GM19324 (cell line): ENCODE results near the gene PANX3.
"Not testable (repeated sequence)": the region's sequence is repeated elsewhere in the genome, so short reads cannot be mapped to it uniquely, and the experiment has no call there.

Experiments
- ATAC-seq: cut with Tn5 transposase; IDR thresholded peaks from one replicate; pipeline ENCODE4 v1.9.1; 2021; ENCODE audit warnings: mild to moderate bottlenecking, moderate library complexity; ENCODE audit not compliant: unreplicated experiment, low FRiP score

Gene PANX3, protein sequence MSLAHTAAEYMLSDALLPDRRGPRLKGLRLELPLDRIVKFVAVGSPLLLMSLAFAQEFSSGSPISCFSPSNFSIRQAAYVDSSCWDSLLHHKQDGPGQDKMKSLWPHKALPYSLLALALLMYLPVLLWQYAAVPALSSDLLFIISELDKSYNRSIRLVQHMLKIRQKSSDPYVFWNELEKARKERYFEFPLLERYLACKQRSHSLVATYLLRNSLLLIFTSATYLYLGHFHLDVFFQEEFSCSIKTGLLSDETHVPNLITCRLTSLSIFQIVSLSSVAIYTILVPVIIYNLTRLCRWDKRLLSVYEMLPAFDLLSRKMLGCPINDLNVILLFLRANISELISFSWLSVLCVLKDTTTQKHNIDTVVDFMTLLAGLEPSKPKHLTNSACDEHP

DNA sequence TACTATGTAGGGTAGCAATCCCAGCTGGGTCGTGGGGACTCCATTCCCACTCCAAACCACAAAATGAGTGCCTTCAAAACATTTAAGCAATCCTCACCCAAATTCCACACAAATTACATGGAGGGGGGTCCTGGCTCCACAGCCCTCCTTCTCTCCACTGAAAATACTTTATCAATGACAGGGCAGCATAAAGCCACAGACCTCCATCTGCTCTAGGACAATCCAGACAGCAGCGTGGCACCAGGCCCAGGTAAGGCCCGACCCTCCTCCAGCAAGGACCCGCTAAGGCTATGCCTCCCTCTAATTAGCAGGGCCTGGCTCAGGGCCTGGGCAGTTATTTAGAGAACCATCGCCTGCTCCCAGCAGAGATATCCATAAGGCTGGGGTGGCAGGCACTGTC lies at the start of gene PANX3:
Gene PANX3 (plus strand): TSS at position 365 of the 400 bp plus-strand sequence. CDS start 129 bp downstream, outside the sequence.
- no peak for ATAC-seq

DNA sequence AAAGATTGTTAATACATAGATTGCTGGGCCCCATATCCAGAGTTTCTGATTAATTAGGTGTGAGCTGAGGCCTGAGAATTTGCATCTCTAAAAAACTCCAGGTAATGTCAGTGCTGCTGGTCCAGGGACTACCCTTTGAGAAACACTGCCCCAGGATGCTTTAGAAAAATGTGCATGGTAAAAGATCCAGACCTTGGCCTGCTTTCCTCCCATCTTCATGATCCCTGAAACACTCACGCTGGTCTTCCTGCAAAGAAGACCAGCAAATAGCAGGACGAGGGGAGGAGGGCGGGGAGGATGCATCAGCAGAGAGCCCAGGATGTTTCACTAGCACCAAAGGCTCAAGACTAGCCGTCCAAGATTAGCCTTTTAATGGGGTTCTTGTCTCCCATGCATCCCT lies 41.5 kb upstream of the PANX3 start, which contains the start of gene OR8A1:
Gene OR8A1 (plus strand): TSS at position 301 of the 400 bp plus-strand sequence. CDS start 123 bp downstream, outside the sequence.
- no peak for ATAC-seq

DNA sequence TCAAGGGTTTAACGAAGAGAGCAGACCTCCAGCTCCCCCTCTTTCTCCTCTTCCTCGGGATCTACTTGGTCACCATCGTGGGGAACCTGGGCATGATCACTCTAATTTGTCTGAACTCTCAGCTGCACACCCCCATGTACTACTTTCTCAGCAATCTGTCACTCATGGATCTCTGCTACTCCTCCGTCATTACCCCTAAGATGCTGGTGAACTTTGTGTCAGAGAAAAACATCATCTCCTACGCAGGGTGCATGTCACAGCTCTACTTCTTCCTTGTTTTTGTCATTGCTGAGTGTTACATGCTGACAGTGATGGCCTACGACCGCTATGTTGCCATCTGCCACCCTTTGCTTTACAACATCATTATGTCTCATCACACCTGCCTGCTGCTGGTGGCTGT lies 41.1 kb upstream of the PANX3 start:
- no peak for ATAC-seq

DNA sequence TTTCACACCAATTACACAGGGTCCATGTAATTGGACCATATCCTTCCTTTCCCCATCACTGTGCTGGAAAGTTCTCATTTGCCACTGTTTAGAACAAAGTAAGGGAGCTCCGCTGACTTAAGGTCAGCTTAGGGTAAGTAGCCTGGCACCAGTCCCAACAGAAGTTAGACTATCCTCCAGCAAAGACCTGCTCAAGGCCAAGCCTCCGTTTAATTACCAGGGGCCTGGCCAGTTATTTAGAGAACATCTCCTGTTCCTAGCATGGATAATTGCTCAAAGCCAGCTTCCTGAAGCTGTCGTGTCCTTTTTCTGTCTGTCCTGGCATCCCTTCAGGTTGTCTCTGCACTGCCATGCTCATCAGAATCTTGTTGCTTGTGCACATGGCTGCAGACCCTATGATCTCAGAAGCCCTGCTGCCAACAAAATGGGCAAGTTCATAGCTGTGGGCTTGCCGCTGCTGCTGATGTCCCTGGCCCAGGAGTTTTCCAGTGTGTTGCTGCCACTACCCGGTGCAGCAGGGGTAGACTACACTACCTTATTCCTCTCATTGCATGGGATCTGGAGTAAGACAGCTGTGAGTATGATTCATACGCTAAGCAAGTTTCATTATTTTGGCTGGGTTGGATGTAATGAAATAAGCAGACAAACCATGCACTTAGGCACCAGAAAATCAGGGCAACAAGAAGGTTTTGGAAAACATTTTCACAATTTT lies 33.4 kb upstream of the PANX3 start:
- ATAC-seq: no peak

DNA sequence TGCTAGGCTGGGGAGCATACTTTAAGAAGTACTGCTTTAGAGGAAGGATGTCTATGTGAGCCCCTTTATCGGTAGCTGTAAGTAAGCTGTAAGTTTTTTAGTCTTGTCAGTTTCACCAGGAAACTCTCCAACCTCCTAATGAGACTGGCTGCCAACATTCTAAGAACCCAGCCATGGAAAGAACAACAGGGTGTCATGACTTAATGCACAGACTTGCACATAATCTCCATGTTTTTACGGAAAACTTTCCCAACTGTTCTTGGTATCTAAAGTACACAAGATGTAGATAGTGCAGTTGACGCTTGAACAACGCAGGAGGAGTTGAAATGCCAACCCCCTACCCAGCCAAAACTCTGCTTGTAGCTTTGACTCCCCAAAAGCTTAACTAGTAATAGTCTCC lies 32.5 kb upstream of the PANX3 start:
- no peak for ATAC-seq

DNA sequence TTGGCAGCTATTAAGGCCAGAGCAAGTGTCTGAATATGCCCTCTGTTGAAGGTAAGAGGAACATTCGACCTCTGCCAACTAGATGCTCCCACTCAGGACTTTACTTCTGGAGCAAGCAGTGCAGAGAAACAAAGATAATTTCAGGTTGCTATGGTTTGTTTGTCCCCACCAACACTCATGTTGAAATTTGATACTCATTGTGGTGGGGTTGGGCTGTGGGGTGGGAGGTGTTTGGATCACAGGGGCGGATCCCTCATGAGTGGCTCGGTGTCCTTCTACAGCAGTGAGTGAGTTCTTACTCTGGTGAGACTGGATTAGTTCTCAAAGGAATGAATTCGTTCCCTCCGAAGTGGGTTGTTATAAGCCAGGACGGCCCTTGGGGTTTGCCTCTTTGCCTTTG lies 29.4 kb upstream of the PANX3 start:
- ATAC-seq: no peak

DNA sequence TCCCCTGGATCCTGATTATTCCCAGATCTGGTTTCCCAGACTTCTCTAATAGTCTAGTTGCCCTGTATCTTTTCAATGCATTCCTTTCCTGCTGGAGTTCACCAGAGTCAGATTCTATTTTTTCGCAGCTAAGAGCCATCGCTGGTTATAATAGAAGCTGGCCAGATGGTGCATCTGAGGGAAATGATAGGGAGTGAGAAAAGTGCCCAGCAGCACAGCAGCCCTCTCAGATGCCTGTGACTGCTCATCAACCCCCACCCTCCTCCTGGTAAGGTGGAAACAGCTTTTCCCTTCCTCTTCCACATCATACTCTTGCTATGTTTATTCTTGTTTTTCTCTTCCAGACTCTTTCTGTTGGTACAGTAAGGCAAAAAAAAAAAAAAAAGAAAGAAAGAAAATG lies 28.7 kb upstream of the PANX3 start:
- ATAC-seq: no peak

DNA sequence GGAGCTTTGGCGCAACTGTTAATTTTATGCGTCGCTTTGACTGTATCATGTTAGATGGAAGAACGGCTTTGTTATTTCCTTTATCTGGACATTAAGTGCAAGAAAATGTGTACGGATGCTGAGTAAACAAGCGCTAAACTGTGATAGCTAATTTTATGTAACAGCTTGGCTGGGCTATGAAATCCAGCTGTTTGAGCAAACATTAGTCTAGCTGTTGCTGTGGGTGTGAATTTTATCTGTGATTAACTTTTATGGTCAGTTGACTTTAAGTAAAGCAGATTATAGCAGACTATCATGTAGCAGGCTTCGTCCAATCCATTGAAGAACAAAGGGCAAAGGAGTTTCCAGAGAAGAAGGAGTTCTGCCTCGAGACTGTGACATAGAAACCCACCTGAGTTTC lies 27.4 kb upstream of the PANX3 start:
- no peak for ATAC-seq

DNA sequence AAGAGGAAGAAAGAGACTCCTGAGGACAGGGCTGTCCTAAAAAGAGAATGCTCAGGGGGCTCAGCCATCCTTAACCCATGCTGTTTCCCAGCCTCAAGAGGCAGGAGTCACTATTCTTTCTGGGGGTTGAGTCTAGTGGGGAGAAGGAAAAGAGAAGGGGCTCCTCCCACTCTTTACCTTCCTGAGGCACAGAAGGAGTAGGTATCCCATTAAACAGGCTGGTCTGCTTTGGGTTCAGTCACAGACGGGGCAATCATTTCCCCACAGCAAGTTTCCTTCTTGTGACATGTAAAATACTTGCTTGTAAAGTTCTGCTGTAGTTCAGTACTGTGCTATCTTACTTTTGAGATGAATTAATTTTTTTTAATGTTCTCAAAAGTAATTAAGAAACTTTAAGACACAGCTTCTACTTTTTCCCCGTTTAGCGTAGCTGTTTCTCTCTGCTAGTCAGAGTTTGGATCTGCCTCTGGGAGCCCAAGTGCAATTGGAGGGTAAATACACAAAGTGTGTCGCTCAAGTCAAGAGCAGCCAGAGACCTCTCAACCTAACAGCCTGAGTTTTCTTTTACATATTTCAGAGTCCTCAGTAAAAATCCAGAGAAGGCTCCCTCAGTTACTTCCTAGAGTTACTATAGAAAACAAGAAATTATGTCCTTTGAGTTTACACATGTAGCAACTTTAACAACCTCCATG lies 26.4 kb upstream of the PANX3 start:
- ATAC-seq: no peak

DNA sequence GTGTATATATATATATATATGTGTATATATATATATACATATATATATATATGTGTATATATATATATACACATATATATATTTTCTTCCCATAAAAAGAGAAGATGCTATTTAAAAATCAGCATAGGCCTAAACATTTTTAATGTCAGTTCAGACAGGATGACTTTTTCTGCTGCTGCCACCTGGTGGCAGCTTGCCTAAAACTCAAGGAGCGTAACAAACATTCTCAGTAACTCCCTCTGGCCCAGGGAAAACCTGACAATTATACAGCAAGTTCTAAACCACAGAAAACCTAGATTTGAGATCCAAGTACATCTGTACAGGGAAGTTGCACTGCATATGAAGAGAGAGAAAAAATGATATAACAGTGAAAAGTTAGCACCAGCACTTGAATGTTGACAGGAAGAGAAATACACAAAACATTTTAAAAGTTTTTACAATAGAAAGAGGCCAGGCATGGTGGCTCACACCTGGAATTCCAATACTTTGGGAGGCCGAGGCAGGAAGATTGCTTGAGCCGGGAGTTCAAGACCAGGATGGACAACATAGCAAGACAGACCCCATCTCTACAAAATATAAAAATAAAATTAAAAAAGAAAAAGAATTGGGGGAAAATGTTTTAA lies 24.9 kb upstream of the PANX3 start:
- no peak for ATAC-seq

DNA sequence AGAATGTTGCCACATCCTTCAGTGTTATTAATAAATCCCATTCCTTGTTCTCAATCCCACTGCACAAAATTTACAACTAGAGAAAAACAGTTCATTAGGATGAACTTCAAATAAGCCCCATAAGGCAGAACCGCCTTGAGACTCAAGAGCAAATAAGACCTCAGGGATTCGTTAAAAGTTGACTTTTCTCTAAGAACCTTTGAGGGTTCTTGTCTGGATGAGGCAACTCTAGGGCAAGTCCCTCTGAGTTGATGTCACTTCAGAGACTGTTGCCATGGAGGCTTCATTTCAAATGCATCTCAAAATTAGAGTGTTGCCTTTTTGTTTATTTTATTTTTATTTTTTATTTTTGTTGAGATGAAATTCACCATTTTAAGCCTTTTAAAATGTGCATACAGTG lies 19.8 kb upstream of the PANX3 start:
- no peak for ATAC-seq

DNA sequence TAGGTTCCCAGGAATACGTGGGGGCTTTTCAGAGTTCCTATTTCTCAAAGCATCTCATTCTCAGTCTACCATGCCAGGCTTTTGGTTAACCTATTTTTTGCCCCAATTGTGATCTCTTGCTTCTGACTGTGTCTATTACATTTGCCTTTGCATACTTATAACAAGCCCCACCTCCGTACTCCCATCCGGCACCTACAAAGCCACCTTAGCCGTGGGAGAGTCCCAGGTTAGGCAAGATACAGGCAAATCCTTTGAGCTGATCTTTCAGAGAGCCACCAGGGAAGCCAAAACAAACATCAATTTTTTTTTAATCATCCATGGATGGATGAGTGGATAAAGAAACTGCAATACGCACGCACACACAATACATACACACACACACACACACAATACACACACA lies 18.6 kb upstream of the PANX3 start:
- no peak for ATAC-seq

DNA sequence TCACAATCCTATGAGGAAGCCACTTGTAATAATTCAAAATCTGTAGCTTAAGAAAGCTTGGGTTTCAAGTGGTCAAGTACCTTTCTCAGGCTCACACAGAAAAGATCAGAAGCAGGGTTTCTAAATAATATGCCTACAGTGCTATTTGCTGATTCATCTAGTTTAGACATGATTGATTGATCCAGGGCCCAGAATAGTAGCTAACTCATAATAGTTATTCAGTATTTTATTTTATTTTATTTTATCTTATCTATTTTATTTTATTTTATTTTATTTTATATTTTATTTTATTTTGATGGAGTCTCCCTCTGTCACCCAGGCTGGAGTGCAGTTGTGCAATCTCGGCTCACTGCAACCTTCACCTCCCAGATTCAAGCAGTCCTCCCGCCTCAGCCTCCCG lies 15.9 kb upstream of the PANX3 start:
- ATAC-seq: no peak

DNA sequence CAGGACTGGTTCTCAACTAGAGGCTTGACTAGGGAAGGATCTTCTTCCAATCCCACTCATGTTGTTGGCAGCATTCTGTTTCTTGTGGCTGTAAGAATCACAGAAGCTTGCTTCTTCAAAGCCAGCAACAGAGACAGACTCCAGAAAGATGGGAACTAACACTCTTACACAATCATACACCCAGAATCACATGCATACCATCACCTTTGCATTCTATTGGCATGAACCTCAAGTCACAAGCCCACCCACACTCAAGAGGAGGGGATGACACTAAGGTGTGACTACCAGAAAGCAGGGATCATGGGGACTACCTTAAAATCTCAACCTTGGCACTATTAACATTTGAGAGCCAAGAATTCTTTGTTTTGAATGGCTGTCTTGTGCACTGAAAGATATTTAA lies 13.6 kb upstream of the PANX3 start:
- no peak for ATAC-seq

DNA sequence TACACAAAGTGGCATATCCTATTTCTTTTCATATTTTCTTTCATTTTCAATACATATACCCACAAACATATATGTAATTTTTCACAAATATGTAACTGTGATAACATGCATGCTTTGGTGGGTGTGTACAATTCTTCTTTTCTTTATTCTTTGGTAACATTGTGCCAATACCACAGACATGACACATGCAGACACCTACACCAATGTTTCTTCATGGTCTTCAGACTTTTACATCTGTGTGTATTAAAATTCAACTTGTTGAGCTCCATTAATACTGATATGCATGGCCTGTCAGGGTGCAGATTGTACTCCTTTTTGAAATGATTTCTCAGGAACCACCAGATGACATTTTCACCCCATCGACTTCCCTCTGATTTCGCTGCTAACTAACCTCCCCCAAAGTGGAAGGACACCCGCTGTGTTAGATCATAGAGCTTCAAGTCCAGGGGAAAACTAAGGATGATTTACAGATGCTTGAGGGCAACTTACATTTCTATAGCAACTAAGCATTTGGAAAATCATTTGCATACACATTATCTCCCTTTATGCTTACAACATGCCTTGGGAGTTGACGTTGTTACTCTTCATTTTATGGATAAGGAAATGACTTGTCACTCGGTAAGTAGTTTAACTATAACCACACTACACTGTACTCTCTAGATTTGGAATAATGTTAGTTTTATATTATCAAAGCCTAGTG lies 10.5 kb upstream of the PANX3 start:
- no peak for ATAC-seq

DNA sequence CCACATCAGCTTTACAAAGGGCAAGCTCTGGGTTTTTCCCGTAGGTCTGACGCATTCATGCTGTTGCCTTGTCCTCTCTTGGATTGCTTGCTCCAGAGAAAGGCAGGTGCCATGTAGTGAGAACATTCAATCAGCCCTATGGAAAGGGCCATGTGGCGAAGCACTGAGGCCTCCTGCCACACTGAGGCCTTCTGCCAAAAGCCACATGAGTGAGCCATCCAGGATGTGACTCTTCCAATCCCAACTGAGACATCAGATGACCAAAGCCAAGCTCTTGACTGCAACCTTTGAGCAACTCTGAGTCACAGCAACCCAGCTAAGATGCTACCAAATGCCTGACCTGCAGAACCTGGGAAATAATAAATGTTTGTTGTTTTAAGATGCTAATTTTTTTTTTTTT lies 9.0 kb upstream of the PANX3 start:
- no peak for ATAC-seq

DNA sequence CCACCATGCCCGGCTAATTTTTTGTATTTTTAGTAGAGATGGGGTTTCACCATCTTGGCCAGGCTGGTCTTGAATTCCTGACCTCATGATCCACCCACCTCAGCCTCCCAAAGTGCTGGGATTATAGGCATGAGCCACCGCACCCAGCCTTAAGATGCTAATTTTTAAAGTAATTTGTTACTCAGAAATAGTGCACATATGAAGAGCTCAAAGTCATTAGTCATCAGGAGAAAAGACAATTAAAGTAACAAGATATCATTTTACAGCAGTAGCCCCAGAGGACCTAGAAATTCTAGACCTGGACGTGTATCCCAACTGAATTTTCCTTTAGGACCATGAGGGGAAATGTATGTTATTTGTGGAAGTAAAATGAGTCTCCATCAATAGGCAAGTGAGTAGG lies 8.5 kb upstream of the PANX3 start:
- ATAC-seq: not testable (repeated sequence)

DNA sequence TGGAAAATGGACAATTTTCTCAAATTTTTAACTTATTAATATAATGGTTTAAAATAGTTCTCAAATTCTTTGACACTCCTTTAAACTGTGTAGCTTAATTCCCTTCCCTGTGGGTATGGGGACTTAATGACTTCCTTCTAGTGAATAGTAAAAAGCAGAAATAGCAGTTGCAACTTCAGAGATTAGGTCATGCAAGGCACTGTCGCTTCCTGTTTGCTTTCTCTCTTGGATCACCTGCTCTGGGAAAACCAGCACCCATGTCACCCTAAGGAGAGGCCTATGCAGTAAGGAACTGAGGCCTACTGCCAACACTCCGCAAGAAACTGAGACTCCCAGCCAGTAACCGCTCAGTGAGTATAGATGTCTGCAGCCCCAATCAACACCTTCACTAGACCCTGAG lies 5.5 kb upstream of the PANX3 start:
- no peak for ATAC-seq

DNA sequence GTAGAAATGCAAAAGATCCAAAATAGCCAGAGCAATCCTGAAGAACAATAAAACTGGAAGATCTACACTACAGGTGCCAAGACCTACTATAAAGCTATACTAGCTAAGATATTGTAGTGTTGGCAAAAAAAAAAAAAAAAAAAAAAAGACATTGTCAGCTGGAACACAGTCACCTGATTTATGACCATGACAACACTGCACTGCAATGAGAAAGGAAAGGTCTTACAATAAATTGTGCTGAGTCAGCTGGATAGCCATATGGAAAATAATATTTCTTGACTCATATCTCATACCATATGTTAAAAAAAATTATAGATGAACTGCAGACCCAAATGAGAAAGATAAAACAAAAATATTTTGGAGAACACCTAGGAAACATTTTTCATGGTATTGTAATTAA lies 3.1 kb upstream of the PANX3 start:
- no peak for ATAC-seq

DNA sequence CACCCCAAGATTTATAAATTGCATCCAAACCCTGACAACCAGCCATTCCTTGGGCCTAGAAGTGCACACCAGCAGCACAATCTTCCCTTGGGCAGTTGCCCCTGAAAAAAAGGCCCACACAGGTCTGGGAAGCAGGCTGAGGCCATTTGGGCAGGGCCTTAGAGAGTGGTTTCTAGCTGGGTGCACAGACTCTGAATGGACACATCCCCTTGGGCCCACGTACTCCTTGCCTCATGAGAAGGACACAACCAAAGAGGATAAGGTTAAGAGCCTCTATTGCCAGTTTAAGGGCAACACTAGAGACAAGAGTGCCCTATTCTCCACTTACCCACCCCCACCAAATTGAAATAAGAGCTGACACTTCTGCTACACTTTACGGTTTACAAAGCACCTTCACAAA lies 933 bp upstream of the PANX3 start:
- ATAC-seq: no peak
